ACC112 (cell line): ENCODE data around the gene MRPL50.
A peak's percentile ranks its signal among the peaks of the same experiment; 100 is the strongest.

Experiments used
- H2AFZ ChIP-seq: fragments of 200-600 bp; sonication (generic); one replicate; pipeline ENCODE4 v1.6.0; 2017; ENCODE audit warnings: antibody characterized with exemption, low read length; ENCODE audit not compliant: unreplicated experiment
- H3K27ac ChIP-seq: fragments of 200-600 bp; sonication (generic); 2 replicates; pipeline ENCODE4 v1.5.1; 2014; ENCODE audit warnings: low read depth, mild to moderate bottlenecking, antibody characterized with exemption, low read length, moderate library complexity
- H3K27me3 ChIP-seq: fragments of 200-600 bp; sonication (generic); 2 replicates; pipeline ENCODE4 v1.6.1; 2014; ENCODE audit warnings: mild to moderate bottlenecking, antibody characterized with exemption, low read length, moderate library complexity, mixed read lengths; ENCODE audit not compliant: insufficient read depth
- H3K36me3 ChIP-seq: fragments of 200-600 bp; sonication (generic); 2 replicates; pipeline ENCODE4 v1.6.1; 2016; ENCODE audit warnings: mild to moderate bottlenecking, antibody characterized with exemption, low read length, moderate library complexity, mixed read lengths; ENCODE audit not compliant: insufficient read depth
- H3K4me1 ChIP-seq: fragments of 200-600 bp; sonication (generic); one replicate; pipeline ENCODE4 v1.6.1; 2016; ENCODE audit warnings: low read length, mixed read lengths; ENCODE audit not compliant: insufficient read depth, unreplicated experiment, control insufficient read depth
- H3K4me3 ChIP-seq: fragments of 200-600 bp; sonication (generic); 2 replicates; pipeline ENCODE4 v1.5.1; 2014; ENCODE audit warnings: mild to moderate bottlenecking, low read depth, low read length
- H3K79me2 ChIP-seq: fragments of 200-600 bp; sonication (generic); one replicate; pipeline ENCODE4 v1.6.0; 2016; ENCODE audit warnings: low read length; ENCODE audit not compliant: control insufficient read depth, unreplicated experiment, insufficient read depth

MRPL50 gene

DNA sequence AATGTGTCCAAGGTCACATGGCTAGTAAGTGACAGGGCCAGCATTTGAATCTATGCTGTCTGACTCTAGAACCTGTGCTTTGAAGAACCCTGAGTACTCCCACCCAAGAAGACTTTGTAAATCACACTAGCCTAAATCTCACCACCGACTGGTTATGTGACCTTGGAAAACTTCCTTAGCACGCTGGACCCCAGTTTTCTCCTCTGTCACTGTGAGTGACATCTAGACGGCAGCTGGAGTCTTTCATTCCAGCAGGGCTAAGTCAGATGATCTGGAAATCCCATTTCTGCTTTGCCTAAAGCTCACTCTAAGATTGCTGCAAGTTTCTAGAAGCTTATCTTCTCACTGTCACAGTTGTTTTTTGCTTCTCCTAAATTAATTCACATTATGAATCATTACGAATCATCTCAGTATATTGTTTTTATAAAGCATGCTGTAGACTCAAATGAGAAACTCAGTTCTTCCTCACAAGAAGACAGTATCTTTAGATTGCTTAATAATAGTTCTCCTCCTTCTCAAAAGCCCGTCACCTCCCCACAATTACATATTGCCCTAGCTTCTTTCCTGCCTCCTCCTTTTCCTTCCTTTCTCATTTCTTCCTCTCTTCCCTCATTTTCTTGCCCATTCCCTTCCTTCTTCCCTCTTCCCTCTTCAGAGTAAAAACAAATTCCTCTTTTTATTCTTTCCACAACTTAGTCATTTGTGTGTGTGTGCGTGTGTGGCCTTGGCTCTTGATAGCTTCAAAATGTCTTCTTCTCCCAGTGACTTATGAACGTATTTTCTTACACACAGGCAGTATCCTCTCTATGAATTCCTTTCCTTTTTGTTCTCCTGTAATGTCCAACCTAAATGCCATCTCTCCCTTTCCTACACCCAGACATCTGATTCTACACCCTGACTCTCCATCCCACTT is 20.4 kb upstream of the MRPL50 start:
- Histone ChIP-seq H2AFZ (no peak overlapping the region), H3K27ac (peak overlapping the region; percentile 23; the same call in 1 of the 2 replicates), H3K4me3 (no peak overlapping the region), H3K27me3 (peaks cover 12% of the 10 kb centered on the region; the same call in 1 of the 2 replicates), H3K79me2 (no peaks in the 10 kb centered on the region), H3K36me3 (no peaks in the 10 kb centered on the region), H3K4me1 (peaks cover 10% of the 10 kb centered on the region)

DNA sequence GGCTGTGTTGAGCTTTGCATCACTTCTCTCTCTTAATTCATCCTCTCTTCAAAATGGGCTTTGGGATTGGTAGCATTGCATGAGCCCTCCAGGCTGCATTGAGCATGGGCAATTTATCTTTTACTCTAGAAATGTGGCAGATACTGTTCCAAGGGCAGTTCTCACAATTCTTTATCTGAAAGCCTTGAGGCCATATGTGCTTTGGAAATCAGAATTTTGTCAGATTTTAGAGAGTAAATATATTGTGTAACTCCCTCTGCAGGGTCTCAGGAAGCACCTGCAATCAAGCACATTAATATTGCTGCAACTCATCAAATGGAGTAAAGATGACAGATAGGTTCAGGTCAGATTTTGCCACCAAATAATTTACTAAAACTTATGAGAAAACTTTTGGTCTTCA is 19.6 kb upstream of the MRPL50 start:
- Histone ChIP-seq H3K4me3 (no peak overlapping the region), H3K27ac (no peak overlapping the region), H2AFZ (no peak overlapping the region)

GRCh38 chr9:101417389-101417788 is 19.0 kb upstream of the MRPL50 start:
- no peaks in the 10 kb centered on the region for H3K36me3 ChIP-seq
- H3K4me1 ChIP-seq = peaks cover 10% of the 10 kb centered on the region
- no peak overlapping the region for H3K27ac ChIP-seq
- H2AFZ ChIP-seq = no peak overlapping the region
- H3K79me2 ChIP-seq = no peaks in the 10 kb centered on the region
- H3K4me3 ChIP-seq = no peak overlapping the region
- peaks cover 5% of the 10 kb centered on the region; the same call in 1 of the 2 replicates for H3K27me3 ChIP-seq

More for the DNA sequence above, 19.6 kb upstream of the MRPL50 start:
- peaks cover 5% of the 10 kb centered on the region; the same call in 1 of the 2 replicates for H3K27me3 ChIP-seq
- no peaks in the 10 kb centered on the region for H3K36me3 ChIP-seq
- H3K4me1 ChIP-seq = peaks cover 10% of the 10 kb centered on the region
- no peaks in the 10 kb centered on the region for H3K79me2 ChIP-seq

GRCh38 chr9:101415578-101415977 is 17.2 kb upstream of the MRPL50 start:
- peaks cover 5% of the 10 kb centered on the region; the same call in 1 of the 2 replicates for H3K27me3 ChIP-seq

GRCh38 chr9:101414839-101415238 is 16.4 kb upstream of the MRPL50 start:
- H3K36me3 ChIP-seq = peaks cover 7% of the 10 kb centered on the region
- H3K27ac ChIP-seq = no peak overlapping the region
- no peak overlapping the region for H2AFZ ChIP-seq
- peaks cover 5% of the 10 kb centered on the region; the same call in 1 of the 2 replicates for H3K27me3 ChIP-seq
- no peaks in the 10 kb centered on the region for H3K79me2 ChIP-seq
- H3K4me3 ChIP-seq = no peak overlapping the region
- peaks cover 10% of the 10 kb centered on the region for H3K4me1 ChIP-seq

More at GRCh38 chr9:101415578-101415977, 17.2 kb upstream of the MRPL50 start:
- Histone ChIP-seq H3K36me3 (no peaks in the 10 kb centered on the region), H3K79me2 (no peaks in the 10 kb centered on the region), H2AFZ (no peak overlapping the region), H3K27ac (no peak overlapping the region), H3K4me3 (no peak overlapping the region), H3K4me1 (peaks cover 10% of the 10 kb centered on the region)

GRCh38 chr9:101409079-101409477 is 10.7 kb upstream of the MRPL50 start:
- H3K27me3 ChIP-seq = no peaks in the 10 kb centered on the region
- no peaks in the 10 kb centered on the region for H3K4me1 ChIP-seq
- H3K4me3 ChIP-seq = no peak overlapping the region
- no peak overlapping the region for H3K27ac ChIP-seq
- peaks cover 65% of the 10 kb centered on the region for H3K36me3 ChIP-seq
- H3K79me2 ChIP-seq = no peaks in the 10 kb centered on the region
- H2AFZ ChIP-seq = no peak overlapping the region

- no peak overlapping the region for H3K27ac ChIP-seq
- H3K36me3 ChIP-seq = peaks cover 70% of the 10 kb centered on the region
- H3K4me1 ChIP-seq = no peaks in the 10 kb centered on the region
- H3K27me3 ChIP-seq = no peaks in the 10 kb centered on the region
- no peak overlapping the region for H3K4me3 ChIP-seq
- no peak overlapping the region for H2AFZ ChIP-seq
- no peaks in the 10 kb centered on the region for H3K79me2 ChIP-seq
Observed at GRCh38 chr9:101408374-101409078, 10.1 kb upstream of the MRPL50 start.

- H3K4me3 ChIP-seq = no peak overlapping the region
- peaks cover 10% of the 10 kb centered on the region for H3K4me1 ChIP-seq
- no peaks in the 10 kb centered on the region for H3K27me3 ChIP-seq
- H2AFZ ChIP-seq = no peak overlapping the region
- H3K79me2 ChIP-seq = peaks cover 28% of the 10 kb centered on the region
- no peak overlapping the region for H3K27ac ChIP-seq
- H3K36me3 ChIP-seq = peaks cover 87% of the 10 kb centered on the region
Observed at GRCh38 chr9:101403516-101404285, 5.3 kb upstream of the MRPL50 start.

DNA sequence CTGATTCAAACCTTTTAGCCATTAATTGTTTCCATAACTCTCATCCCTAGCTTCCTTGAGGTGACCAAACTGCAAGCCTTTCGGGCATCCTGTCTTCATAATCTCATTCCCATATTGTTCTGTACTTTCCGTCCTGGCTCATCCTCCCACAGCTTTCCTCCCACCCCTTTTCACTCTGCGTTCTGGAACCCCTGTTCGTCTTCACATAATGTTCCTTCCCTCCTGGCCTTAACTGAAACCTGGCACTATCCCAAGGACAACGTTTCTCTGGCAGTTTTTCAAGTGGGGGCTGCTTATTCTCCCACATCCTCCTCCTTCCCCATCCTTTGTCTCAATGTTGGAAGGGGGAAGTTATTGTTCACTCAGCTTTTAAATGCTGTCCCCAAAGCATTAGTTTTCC is 1.7 kb upstream of the MRPL50 start:
- H2AFZ ChIP-seq = peak overlapping the region; percentile 26
- H3K4me3 ChIP-seq = peak overlapping the region; percentile 89
- peaks cover 59% of the 10 kb centered on the region for H3K79me2 ChIP-seq
- H3K4me1 ChIP-seq = peaks cover 10% of the 10 kb centered on the region
- 0 out of 2 replicates have a peak overlapping the region, but pooled peaks have one; percentile 3 for H3K27ac ChIP-seq
- peaks cover 58% of the 10 kb centered on the region for H3K36me3 ChIP-seq
- H3K27me3 ChIP-seq = no peaks in the 10 kb centered on the region

DNA sequence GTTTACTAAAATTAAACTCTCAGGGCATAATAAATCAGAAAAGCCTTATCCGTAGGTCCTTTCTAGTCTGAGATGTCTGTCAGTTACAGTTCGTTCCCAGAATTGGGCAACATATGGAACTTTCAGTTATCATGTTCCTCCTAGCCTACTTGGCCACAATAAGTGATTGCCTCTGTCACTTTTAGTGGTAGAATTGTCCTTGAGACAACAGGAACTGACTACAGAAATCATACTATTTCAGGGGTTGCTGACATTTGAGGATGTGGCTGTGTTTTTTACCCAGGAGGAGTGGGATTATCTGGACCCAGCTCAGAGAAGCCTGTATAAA is 1.2 kb upstream of the MRPL50 start:
- Histone ChIP-seq H2AFZ (no peak overlapping the region), H3K79me2 (peaks cover 64% of the 10 kb centered on the region)

More for the DNA sequence above, 1.2 kb upstream of the MRPL50 start:
- Histone ChIP-seq H3K36me3 (peaks cover 58% of the 10 kb centered on the region), H3K27me3 (no peaks in the 10 kb centered on the region), H3K4me1 (peaks cover 10% of the 10 kb centered on the region), H3K4me3 (peak overlapping the region; percentile 89), H3K27ac (no peak overlapping the region)
